Mesendoderm (in vitro differentiated cells): ENCODE measurements around the gene MPPED1.

ENCODE experiments used
- DNase-seq: peaks from one replicate; pipeline ENCODE4 v3.0.0; 2013
- H2AK5ac ChIP-seq: 2 replicates; pipeline ENCODE4 v1.6.1; 2013; ENCODE audit warnings: low read length, inconsistent platforms
- H2BK120ac ChIP-seq: 2 replicates; pipeline ENCODE4 v1.6.1; 2013; ENCODE audit warnings: low read depth, mild to moderate bottlenecking, low read length, moderate library complexity, mixed read lengths
- H2BK15ac ChIP-seq: replicated peaks from 2 replicates; pipeline ENCODE4 v1.6.1; 2013; ENCODE audit warnings: low read depth, mild to moderate bottlenecking, moderate library complexity
- H2BK5ac ChIP-seq: 2 replicates; pipeline ENCODE4 v1.6.1; 2013; ENCODE audit warnings: low read length, inconsistent platforms
- H3K18ac ChIP-seq: 2 replicates; pipeline ENCODE4 v1.6.1; 2013; ENCODE audit warnings: mild to moderate bottlenecking, low read length, mixed read lengths
- H3K23ac ChIP-seq: one replicate; pipeline ENCODE4 v1.6.1; 2013; ENCODE audit warnings: low read length
- H3K27ac ChIP-seq: 2 replicates; pipeline ENCODE4 v1.5.1; 2013; ENCODE audit warnings: low read depth, mild to moderate bottlenecking, inconsistent platforms, low read length, moderate library complexity
- H3K27me3 ChIP-seq: 2 replicates; pipeline ENCODE4 v1.6.1; 2013; ENCODE audit warnings: low read length, control low read depth, mild to moderate bottlenecking, inconsistent platforms; ENCODE audit not compliant: insufficient read depth, poor library complexity
- H3K36me3 ChIP-seq: 2 replicates; pipeline ENCODE4 v1.6.1; 2013; ENCODE audit warnings: low read length, inconsistent platforms; ENCODE audit not compliant: control insufficient read depth, insufficient read depth
- H3K4ac ChIP-seq: one replicate; pipeline ENCODE4 v1.6.1; 2013; ENCODE audit warnings: low read depth, mild to moderate bottlenecking, low read length, moderate library complexity
- H3K4me1 ChIP-seq: 2 replicates; pipeline ENCODE4 v1.6.1; 2013; ENCODE audit warnings: low read depth, low read length, inconsistent platforms; ENCODE audit not compliant: control insufficient read depth
- H3K4me2 ChIP-seq: 2 replicates; pipeline ENCODE4 v1.6.1; 2013; ENCODE audit warnings: low read length
- H3K4me3 ChIP-seq: 2 replicates; pipeline ENCODE4 v1.5.1; 2013; ENCODE audit warnings: mild to moderate bottlenecking, low read length
- H3K56ac ChIP-seq: one replicate; pipeline ENCODE4 v1.6.1; 2013; ENCODE audit warnings: low read length
- H3K79me1 ChIP-seq: 2 replicates; pipeline ENCODE4 v1.6.1; 2013; ENCODE audit warnings: low read length, inconsistent platforms
- H3K79me2 ChIP-seq: 2 replicates; pipeline ENCODE4 v1.6.1; 2013; ENCODE audit warnings: mild to moderate bottlenecking, low read length; ENCODE audit not compliant: control insufficient read depth, insufficient read depth
- H3K9ac ChIP-seq: 2 replicates; pipeline ENCODE4 v1.6.1; 2013; ENCODE audit warnings: low read length, inconsistent platforms
- H4K5ac ChIP-seq: one replicate; pipeline ENCODE4 v1.6.1; 2013; ENCODE audit warnings: low read length
- H4K8ac ChIP-seq: one replicate; pipeline ENCODE4 v1.6.1; 2013; ENCODE audit warnings: low read depth, mild to moderate bottlenecking, control low read depth, low read length, moderate library complexity
- WGBS: extraction: QIAGEN DNeasy Blood & Tissue Kit; methylation state at CpG from one replicate; pipeline ENCODE4 v1.1.7; 2013; ENCODE audit warnings: low lambda C conversion rate, missing lambda C conversion rate; ENCODE audit not compliant: insufficient coverage; ENCODE audit errors: extremely low coverage; 5-methylcytosine and 5-hydroxymethylcytosine counted together

The MPPED1 gene

DNA sequence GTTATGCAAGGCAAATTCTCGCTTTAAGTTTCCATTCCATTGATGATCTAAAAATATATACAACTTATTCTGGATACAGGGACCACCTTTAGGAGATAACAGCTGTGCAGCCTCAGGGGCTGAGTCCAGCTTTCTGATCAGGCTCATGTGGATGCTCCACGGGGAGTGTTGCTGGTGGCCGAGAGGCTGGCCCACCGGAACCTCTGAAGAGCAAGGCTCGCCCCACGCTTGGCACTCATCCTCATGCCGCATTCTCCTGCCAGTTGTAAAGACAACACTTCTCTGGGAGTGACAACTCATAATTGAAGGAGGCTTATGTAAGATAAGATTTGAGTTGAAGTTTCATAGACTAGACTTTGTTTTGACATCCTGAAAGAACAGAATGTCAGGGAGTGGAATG is 123.5 kb downstream of the MPPED1 start:
- no peak overlapping the region for H3K27ac ChIP-seq
- H3K4me3 ChIP-seq = no peak overlapping the region
- DNase-seq = no peak
- no peak overlapping the region for H2AK5ac ChIP-seq
- H3K9ac ChIP-seq = no peak overlapping the region
- H3K23ac ChIP-seq = no peak overlapping the region
- H2BK5ac ChIP-seq = no peak overlapping the region
- H4K8ac ChIP-seq = no peak overlapping the region
- no peak overlapping the region for H3K56ac ChIP-seq
- no peaks in the 10 kb centered on the region for H3K79me2 ChIP-seq
- H3K36me3 ChIP-seq = no peaks in the 10 kb centered on the region
- H3K79me1 ChIP-seq = no peaks in the 10 kb centered on the region
- no peaks in the 10 kb centered on the region for H3K4me1 ChIP-seq
- no peak overlapping the region for H2BK15ac ChIP-seq
- no peak overlapping the region for H4K5ac ChIP-seq
- H3K18ac ChIP-seq = no peak overlapping the region
- no peak overlapping the region for H3K4ac ChIP-seq
- WGBS = no CpG with 5 or more reads among the region's 7 CpGs
- no peak overlapping the region for H2BK120ac ChIP-seq
- H3K4me2 ChIP-seq = no peak overlapping the region
- H3K27me3 ChIP-seq = no peaks in the 10 kb centered on the region

GRCh38 chr22:43535741-43536140 is 123.9 kb downstream of the MPPED1 start:
- WGBS = no CpG with 5 or more reads among the region's 5 CpGs
- Histone ChIP-seq H3K36me3 (no peaks in the 10 kb centered on the region), H3K56ac (no peak overlapping the region)

GRCh38 chr22:43537019-43537585 is 125.3 kb downstream of the MPPED1 start:
- H3K23ac ChIP-seq = no peak overlapping the region
- H3K27ac ChIP-seq = no peak overlapping the region
- H2AK5ac ChIP-seq = no peak overlapping the region
- H3K56ac ChIP-seq = no peak overlapping the region
- H3K4me3 ChIP-seq = no peak overlapping the region
- WGBS = no CpG with 5 or more reads among the region's 14 CpGs
- no peak overlapping the region for H3K18ac ChIP-seq
- no peaks in the 10 kb centered on the region for H3K36me3 ChIP-seq
- H3K79me2 ChIP-seq = no peaks in the 10 kb centered on the region
- no peaks in the 10 kb centered on the region for H3K4me1 ChIP-seq
- H3K4ac ChIP-seq = no peak overlapping the region
- no peak overlapping the region for H2BK15ac ChIP-seq
- H2BK120ac ChIP-seq = no peak overlapping the region
- H4K8ac ChIP-seq = no peak overlapping the region
- no peak overlapping the region for H3K9ac ChIP-seq
- H2BK5ac ChIP-seq = no peak overlapping the region
- H3K4me2 ChIP-seq = no peak overlapping the region
- no peak overlapping the region for H4K5ac ChIP-seq
- H3K27me3 ChIP-seq = no peaks in the 10 kb centered on the region
- no peaks in the 10 kb centered on the region for H3K79me1 ChIP-seq
- no peak for DNase-seq

More at GRCh38 chr22:43535741-43536140, 123.9 kb downstream of the MPPED1 start:
- no peaks in the 10 kb centered on the region for H3K27me3 ChIP-seq
- no peak overlapping the region for H3K9ac ChIP-seq
- no peak overlapping the region for H3K23ac ChIP-seq
- H3K27ac ChIP-seq = no peak overlapping the region
- no peak overlapping the region for H3K4me3 ChIP-seq
- H2BK15ac ChIP-seq = no peak overlapping the region
- H2BK5ac ChIP-seq = no peak overlapping the region
- H3K4me2 ChIP-seq = no peak overlapping the region
- H4K8ac ChIP-seq = no peak overlapping the region
- no peak overlapping the region for H3K18ac ChIP-seq
- no peak overlapping the region for H3K4ac ChIP-seq
- no peak overlapping the region for H2AK5ac ChIP-seq
- no peak overlapping the region for H2BK120ac ChIP-seq
- H4K5ac ChIP-seq = no peak overlapping the region
- no peaks in the 10 kb centered on the region for H3K79me2 ChIP-seq
- H3K4me1 ChIP-seq = no peaks in the 10 kb centered on the region
- no peaks in the 10 kb centered on the region for H3K79me1 ChIP-seq
- DNase-seq = no peak

GRCh38 chr22:43539572-43540528 is 128.0 kb downstream of the MPPED1 start:
- no peak for DNase-seq
- no peak overlapping the region for H2BK5ac ChIP-seq

DNA sequence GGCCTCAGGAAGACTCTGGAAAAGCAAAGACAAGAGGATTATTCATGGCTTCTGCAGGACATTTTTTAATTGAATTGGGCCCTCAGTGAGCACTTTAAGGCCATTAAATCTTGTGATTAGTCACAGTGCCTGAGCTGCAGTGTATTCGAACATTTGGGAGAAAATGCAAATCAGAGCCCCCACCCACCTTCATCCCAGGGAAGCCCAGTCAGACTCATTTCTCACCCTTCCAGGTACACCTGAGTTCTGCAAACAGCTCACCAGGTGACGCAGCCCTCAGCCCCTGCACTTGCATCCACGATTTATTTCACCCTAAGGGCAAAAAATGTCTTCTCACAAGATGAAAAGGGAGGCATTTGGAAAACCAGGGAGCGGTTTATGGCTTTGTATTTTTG is 128.7 kb downstream of the MPPED1 start:
- H2BK120ac ChIP-seq = no peak overlapping the region
- no peaks in the 10 kb centered on the region for H3K27me3 ChIP-seq
- H2BK15ac ChIP-seq = no peak overlapping the region
- no peak overlapping the region for H2AK5ac ChIP-seq
- H4K5ac ChIP-seq = no peak overlapping the region
- H3K79me2 ChIP-seq = no peaks in the 10 kb centered on the region
- no peak overlapping the region for H3K23ac ChIP-seq
- H4K8ac ChIP-seq = no peak overlapping the region
- H3K4me2 ChIP-seq = no peak overlapping the region
- no peak overlapping the region for H3K56ac ChIP-seq
- WGBS = no CpG with 5 or more reads among the region's 4 CpGs
- H3K79me1 ChIP-seq = no peaks in the 10 kb centered on the region
- H3K18ac ChIP-seq = no peak overlapping the region
- H3K36me3 ChIP-seq = no peaks in the 10 kb centered on the region
- H3K4me1 ChIP-seq = no peaks in the 10 kb centered on the region
- no peak overlapping the region for H3K4me3 ChIP-seq
- H3K9ac ChIP-seq = no peak overlapping the region
- no peak overlapping the region for H3K27ac ChIP-seq
- DNase-seq = no peak
- no peak overlapping the region for H2BK5ac ChIP-seq
- H3K4ac ChIP-seq = no peak overlapping the region

More at GRCh38 chr22:43539572-43540528, 128.0 kb downstream of the MPPED1 start:
- no peak overlapping the region for H3K56ac ChIP-seq
- no peak overlapping the region for H3K18ac ChIP-seq
- H3K79me1 ChIP-seq = no peaks in the 10 kb centered on the region
- no peak overlapping the region for H4K5ac ChIP-seq
- H3K79me2 ChIP-seq = no peaks in the 10 kb centered on the region
- H3K4me3 ChIP-seq = no peak overlapping the region
- no peak overlapping the region for H3K4ac ChIP-seq
- H3K27me3 ChIP-seq = no peaks in the 10 kb centered on the region
- no peaks in the 10 kb centered on the region for H3K36me3 ChIP-seq
- H3K4me1 ChIP-seq = no peaks in the 10 kb centered on the region
- no peak overlapping the region for H3K27ac ChIP-seq
- no peak overlapping the region for H3K23ac ChIP-seq
- no peak overlapping the region for H3K9ac ChIP-seq
- H2BK120ac ChIP-seq = no peak overlapping the region
- no peak overlapping the region for H3K4me2 ChIP-seq
- H2BK15ac ChIP-seq = no peak overlapping the region
- H4K8ac ChIP-seq = no peak overlapping the region
- no CpG with 5 or more reads among the region's 31 CpGs for WGBS
- no peak overlapping the region for H2AK5ac ChIP-seq
